Measurements from ENCODE around the gene DLL3.

DNA sequence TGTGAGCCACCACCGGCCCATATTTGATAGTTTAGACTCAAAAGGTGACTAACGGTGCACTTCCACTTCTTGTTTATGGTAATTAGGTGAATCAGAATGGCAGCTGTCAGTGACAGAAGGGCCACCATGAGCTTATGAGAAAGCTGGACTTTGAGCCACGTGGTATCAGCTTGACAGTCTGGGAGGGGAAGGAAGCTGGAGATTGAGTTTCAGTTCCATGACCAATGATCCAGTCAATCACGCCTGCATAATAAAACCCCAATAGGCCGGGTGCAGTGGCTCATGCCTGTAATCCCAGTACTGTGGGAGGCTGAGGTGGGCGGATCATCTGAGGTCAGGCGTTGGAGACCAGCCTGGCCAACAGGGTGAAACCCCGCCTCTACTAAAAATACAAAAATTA lies 25.7 kb downstream of the DLL3 start:
- TF ChIP-seq POLR2A (IDR thresholded peaks at IDR 0.05) (no peak), CTCF (IDR thresholded peaks at IDR 0.05 in 8 of 11, conservative IDR thresholded peaks at IDR 0.05 in 3 of 11) (no peak), POLR2AphosphoS5 (IDR thresholded peaks at IDR 0.05) (no peak)

Data from spleen (tissue), 7 donors.